ENCODE results near the gene ABHD17B.

Gene ABHD17B

GRCh38 chr9:71897577-71897976, 13.4 kb downstream of the ABHD17B start:
- Histone ChIP-seq H3K4me3 (ENCODE audit: severe bottlenecking) (no peak overlapping the region), H3K27ac (ENCODE audit: poor library complexity, severe bottlenecking) (no peak overlapping the region), H3K9me3 (ENCODE audit: severe bottlenecking) (no peaks in the 10 kb centered on the region), H3K4me1 (ENCODE audit: insufficient read depth, poor library complexity, severe bottlenecking) (peaks cover 19% of the 10 kb centered on the region), H3K27me3 (ENCODE audit: insufficient read depth, poor library complexity, severe bottlenecking) (no peaks in the 10 kb centered on the region), H3K36me3 (ENCODE audit: low read depth) (no peaks in the 10 kb centered on the region)
- TF ChIP-seq, protein P1, sequence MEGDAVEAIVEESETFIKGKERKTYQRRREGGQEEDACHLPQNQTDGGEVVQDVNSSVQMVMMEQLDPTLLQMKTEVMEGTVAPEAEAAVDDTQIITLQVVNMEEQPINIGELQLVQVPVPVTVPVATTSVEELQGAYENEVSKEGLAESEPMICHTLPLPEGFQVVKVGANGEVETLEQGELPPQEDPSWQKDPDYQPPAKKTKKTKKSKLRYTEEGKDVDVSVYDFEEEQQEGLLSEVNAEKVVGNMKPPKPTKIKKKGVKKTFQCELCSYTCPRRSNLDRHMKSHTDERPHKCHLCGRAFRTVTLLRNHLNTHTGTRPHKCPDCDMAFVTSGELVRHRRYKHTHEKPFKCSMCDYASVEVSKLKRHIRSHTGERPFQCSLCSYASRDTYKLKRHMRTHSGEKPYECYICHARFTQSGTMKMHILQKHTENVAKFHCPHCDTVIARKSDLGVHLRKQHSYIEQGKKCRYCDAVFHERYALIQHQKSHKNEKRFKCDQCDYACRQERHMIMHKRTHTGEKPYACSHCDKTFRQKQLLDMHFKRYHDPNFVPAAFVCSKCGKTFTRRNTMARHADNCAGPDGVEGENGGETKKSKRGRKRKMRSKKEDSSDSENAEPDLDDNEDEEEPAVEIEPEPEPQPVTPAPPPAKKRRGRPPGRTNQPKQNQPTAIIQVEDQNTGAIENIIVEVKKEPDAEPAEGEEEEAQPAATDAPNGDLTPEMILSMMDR (IDR thresholded peaks at IDR 0.05; ENCODE audit: poor library complexity, severe bottlenecking) = no peak
- DNase-seq (ENCODE audit: low spot score) = no peak
- no peak for ATAC-seq (ENCODE audit: low read depth)

GRCh38 chr9:71896761-71897160, 14.2 kb downstream of the ABHD17B start:
- H3K4me3 ChIP-seq (ENCODE audit: severe bottlenecking) = no peak overlapping the region
- ATAC-seq (ENCODE audit: low read depth) (no peak), DNase-seq (ENCODE audit: low spot score) (no peak)
- H3K9me3 ChIP-seq (ENCODE audit: severe bottlenecking) = no peaks in the 10 kb centered on the region
- TF ChIP-seq, protein P1 (IDR thresholded peaks at IDR 0.05; ENCODE audit: poor library complexity, severe bottlenecking) = no peak
- H3K4me1 ChIP-seq (ENCODE audit: insufficient read depth, poor library complexity, severe bottlenecking) = peaks cover 19% of the 10 kb centered on the region
- no peaks in the 10 kb centered on the region for H3K36me3 ChIP-seq (ENCODE audit: low read depth)
- no peaks in the 10 kb centered on the region for H3K27me3 ChIP-seq (ENCODE audit: insufficient read depth, poor library complexity, severe bottlenecking)
- H3K27ac ChIP-seq (ENCODE audit: poor library complexity, severe bottlenecking) = no peak overlapping the region

DNA sequence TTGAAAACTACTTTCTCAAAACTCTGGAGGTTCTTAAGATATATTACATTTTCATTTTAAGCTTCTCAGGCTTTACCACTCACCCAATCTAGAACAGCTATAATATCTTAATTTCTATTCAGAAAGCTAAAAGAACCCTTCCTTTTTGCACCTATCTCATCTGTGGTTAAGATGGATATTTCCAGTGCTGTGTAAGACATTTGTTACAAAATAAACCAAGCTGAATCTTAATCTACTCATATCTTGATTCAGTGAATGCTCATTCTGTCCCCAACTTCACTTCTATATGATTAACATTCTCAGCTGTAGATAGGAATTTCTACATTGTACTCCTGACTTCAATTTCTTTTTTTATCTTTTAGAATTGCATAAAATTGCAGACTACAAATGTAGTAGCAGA, 15.0 kb downstream of the ABHD17B start:
- no peaks in the 10 kb centered on the region for H3K36me3 ChIP-seq (ENCODE audit: low read depth)
- H3K27ac ChIP-seq (ENCODE audit: poor library complexity, severe bottlenecking) = peak overlapping the region; percentile 22

GRCh38 chr9:71895117-71895516, 15.9 kb downstream of the ABHD17B start:
- ATAC-seq (ENCODE audit: low read depth) (peak; percentile 89), DNase-seq (ENCODE audit: low spot score) (no peak)
- H3K9me3 ChIP-seq (ENCODE audit: severe bottlenecking) = no peaks in the 10 kb centered on the region
- H3K27me3 ChIP-seq (ENCODE audit: insufficient read depth, poor library complexity, severe bottlenecking) = no peaks in the 10 kb centered on the region
- H3K4me3 ChIP-seq (ENCODE audit: severe bottlenecking) = no peak overlapping the region
- H3K27ac ChIP-seq (ENCODE audit: poor library complexity, severe bottlenecking) = peak overlapping the region; percentile 22
- TF ChIP-seq, protein P1 (IDR thresholded peaks at IDR 0.05; ENCODE audit: poor library complexity, severe bottlenecking) = no peak
- peaks cover 19% of the 10 kb centered on the region for H3K4me1 ChIP-seq (ENCODE audit: insufficient read depth, poor library complexity, severe bottlenecking)
- H3K36me3 ChIP-seq (ENCODE audit: low read depth) = no peaks in the 10 kb centered on the region

More for the DNA sequence above, 15.0 kb downstream of the ABHD17B start:
- ATAC-seq (ENCODE audit: low read depth) (no peak), DNase-seq (ENCODE audit: low spot score) (no peak)
- Histone ChIP-seq H3K27me3 (ENCODE audit: insufficient read depth, poor library complexity, severe bottlenecking) (no peaks in the 10 kb centered on the region), H3K9me3 (ENCODE audit: severe bottlenecking) (no peaks in the 10 kb centered on the region), H3K4me1 (ENCODE audit: insufficient read depth, poor library complexity, severe bottlenecking) (peaks cover 19% of the 10 kb centered on the region), H3K4me3 (ENCODE audit: severe bottlenecking) (no peak overlapping the region)
- TF ChIP-seq, protein P1 (IDR thresholded peaks at IDR 0.05; ENCODE audit: poor library complexity, severe bottlenecking) = no peak

GRCh38 chr9:71891557-71892189, 19.3 kb downstream of the ABHD17B start:
- DNase-seq (ENCODE audit: low spot score) (no peak), ATAC-seq (ENCODE audit: low read depth) (no peak)
- H3K27ac ChIP-seq (ENCODE audit: poor library complexity, severe bottlenecking) = no peak overlapping the region
- H3K4me3 ChIP-seq (ENCODE audit: severe bottlenecking) = no peak overlapping the region
- TF ChIP-seq, protein P1 (IDR thresholded peaks at IDR 0.05; ENCODE audit: poor library complexity, severe bottlenecking) = no peak
- no peaks in the 10 kb centered on the region for H3K27me3 ChIP-seq (ENCODE audit: insufficient read depth, poor library complexity, severe bottlenecking)
- no peaks in the 10 kb centered on the region for H3K36me3 ChIP-seq (ENCODE audit: low read depth)
- H3K9me3 ChIP-seq (ENCODE audit: severe bottlenecking) = no peaks in the 10 kb centered on the region
- H3K4me1 ChIP-seq (ENCODE audit: insufficient read depth, poor library complexity, severe bottlenecking) = peaks cover 14% of the 10 kb centered on the region
